ENCODE results near the gene PLXDC1. TPM values are rescaled to one million over a fixed set of nuclear protein-coding genes. Genes with fewer than 3 reads are reported as not detected.

Gene PLXDC1
- total RNA-seq, 1 experiment from 2014 or later: not detected

- H3K9me3 ChIP-seq (ENCODE audit: control insufficient read depth, insufficient read depth, low read depth, low read length): no peaks in the 10 kb centered on the region
- no peaks in the 10 kb centered on the region for H3K27me3 ChIP-seq (ENCODE audit: control insufficient read depth, insufficient read depth, low read length)
- BruUV-seq (replicated peaks): no TSS peak
- H3K4me1 ChIP-seq (ENCODE audit: control insufficient read depth, insufficient read depth, low read length): no peaks in the 10 kb centered on the region
- TF ChIP-seq REST (IDR thresholded peaks at IDR 0.05; ENCODE audit: insufficient read depth in 1 of 2, low read depth in 2 of 2, low read length in 1 of 2): no peak
- TF ChIP-seq CTCF (IDR thresholded peaks at IDR 0.05): no peak
- TF ChIP-seq TCF7L2 (IDR thresholded peaks at IDR 0.05; ENCODE audit: low read depth, low read length): no peak
- no peaks in the 10 kb centered on the region for H3K36me3 ChIP-seq (ENCODE audit: control insufficient read depth, insufficient read depth, low read length)
- H3K4me3 ChIP-seq (ENCODE audit: low read depth in 2 of 2, low read length in 2 of 2): no peak overlapping the region
- ChIA-PET POLR2A (no interaction called here), CTCF (no interaction called here)
- no peak overlapping the region for H3K27ac ChIP-seq (ENCODE audit: low read length)
- intact Hi-C loops (cut with micrococcal nuclease; ENCODE audit: unreplicated experiment): no loop called here
- no peak for DNase-seq (ENCODE audit: low read depth, low spot score)
- in situ Hi-C loops (cut with HindIII; ENCODE audit: low pct_unique_long_range_greater_than_20kb, low sequenced_read_pairs): no loop called here
- ATAC-seq: no peak
Measured at GRCh38 chr17:39139161-39139511, 12.3 kb downstream of the PLXDC1 start.

GRCh38 chr17:39138431-39139160, 12.8 kb downstream of the PLXDC1 start:
- no peaks in the 10 kb centered on the region for H3K4me1 ChIP-seq (ENCODE audit: control insufficient read depth, insufficient read depth, low read length)
- H3K4me3 ChIP-seq (ENCODE audit: low read depth in 2 of 2, low read length in 2 of 2): no peak overlapping the region
- ATAC-seq (no peak), DNase-seq (ENCODE audit: low read depth, low spot score) (no peak)
- no TSS peak for BruUV-seq (replicated peaks)
- in situ Hi-C loops (cut with HindIII; ENCODE audit: low pct_unique_long_range_greater_than_20kb, low sequenced_read_pairs): no loop called here
- ChIA-PET POLR2A (no interaction called here), CTCF (interaction anchor here (0.6 kb wide), 1 partner anchor 23 kb away, joined by 3 read pairs; no protein-coding TSS in a partner anchor)
- H3K27ac ChIP-seq (ENCODE audit: low read length): no peak overlapping the region
- H3K9me3 ChIP-seq (ENCODE audit: control insufficient read depth, insufficient read depth, low read depth, low read length): no peaks in the 10 kb centered on the region
- intact Hi-C loops (cut with micrococcal nuclease; ENCODE audit: unreplicated experiment): no loop called here
- H3K36me3 ChIP-seq (ENCODE audit: control insufficient read depth, insufficient read depth, low read length): no peaks in the 10 kb centered on the region
- H3K27me3 ChIP-seq (ENCODE audit: control insufficient read depth, insufficient read depth, low read length): no peaks in the 10 kb centered on the region
- no peak for TF ChIP-seq CTCF (IDR thresholded peaks at IDR 0.05)
- TF ChIP-seq TCF7L2 (IDR thresholded peaks at IDR 0.05; ENCODE audit: low read depth, low read length): no peak
- TF ChIP-seq POLR2AphosphoS5 (IDR thresholded peaks at IDR 0.05; ENCODE audit: low read depth, low read length): no peak
- no peak for TF ChIP-seq REST (IDR thresholded peaks at IDR 0.05; ENCODE audit: insufficient read depth in 1 of 2, low read depth in 2 of 2, low read length in 1 of 2)
- no peak for TF ChIP-seq SIN3A (IDR thresholded peaks at IDR 0.05; ENCODE audit: borderline replicate concordance, insufficient read depth, low read depth, low read length)

Measured in Panc1 (cell line).